Measurements from ENCODE around the gene ZBTB2. TPM values are rescaled to one million over a fixed set of nuclear protein-coding genes. Genes with fewer than 3 reads are reported as not detected.

The ZBTB2 gene
- total RNA-seq (1 to 10 TPM; 3.2 to 6.6 (median 4.3) TPM), polyA plus RNA-seq (1 to 10 TPM; 3.1 to 4.8 TPM)

DNA sequence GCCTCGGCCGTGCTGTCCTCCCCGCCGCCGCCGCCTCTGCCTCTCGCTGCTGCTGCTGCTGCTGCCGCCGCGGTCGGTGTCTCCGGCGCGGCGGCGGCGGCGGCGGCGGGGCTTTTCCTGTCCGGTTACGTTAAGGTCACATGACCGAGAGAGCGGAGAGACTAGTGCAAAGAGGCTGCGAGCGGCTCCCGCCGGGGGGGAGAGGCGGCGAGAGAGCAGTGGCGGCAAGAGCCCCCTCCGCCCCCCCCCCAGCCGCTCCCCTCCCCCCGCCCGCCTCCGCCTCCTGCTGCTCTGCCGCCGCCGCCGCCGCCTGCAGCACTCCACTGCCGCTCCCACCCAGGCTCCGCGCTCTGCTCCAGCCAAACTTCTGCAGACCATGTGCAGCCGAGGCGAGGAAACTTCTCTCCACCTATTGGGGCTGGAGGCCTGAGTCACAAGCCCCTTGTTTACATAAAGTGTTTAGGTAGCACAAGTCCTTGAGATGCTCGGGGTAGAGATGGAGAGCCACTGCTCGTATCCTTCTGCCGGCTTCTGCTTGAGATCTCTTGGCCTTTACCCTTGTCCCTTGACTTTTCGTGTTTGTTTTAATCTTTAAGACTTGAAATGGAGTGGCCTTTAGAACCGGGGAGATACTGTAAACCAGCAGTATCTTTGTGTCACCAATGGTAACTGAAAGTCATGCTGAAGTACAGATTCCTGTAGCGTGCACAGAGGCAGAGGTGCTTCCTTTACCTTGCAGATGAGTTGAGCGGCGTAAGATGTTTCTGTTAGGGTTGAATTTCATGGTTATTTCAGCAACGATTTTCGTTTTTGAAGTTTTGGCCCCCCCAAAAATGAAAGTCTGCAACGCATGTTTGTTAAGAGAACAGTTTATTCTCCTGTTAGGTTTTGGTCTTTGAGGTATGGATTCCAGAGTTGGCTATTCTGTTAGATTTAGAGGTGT, at the start of gene ZBTB2:
Gene ZBTB2, minus strand, starts transcription at position 89 of the 943 bp plus-strand sequence. CDS start 17,922 bp downstream, outside the sequence.
- Histone ChIP-seq H3K27me3 (no peaks in the 10 kb centered on the region), H3K27ac (peak within 1 kb of the TSS; percentile 98 to 99 (median 98)), H3K36me3 (no peaks in the 10 kb centered on the region), H3K9me3 (no peaks in the 10 kb centered on the region), H3K4me1 (peaks cover 21 to 36% (median 35%) of the 10 kb centered on the region in 3 donors), H3K4me3 (peak within 1 kb of the TSS; percentile 80 to 99 (median 93))
- 0 to 1% methylated on average over 22 to 52 of the region's 57 CpGs for WGBS, 2 donors
- FAIRE-seq: no peak
- intact Hi-C loops (cut with DNase I): no loop called here
- ATAC-seq: peak; percentile 10 to 16 (median 10)
- peak; percentile 68 to 90 (median 76) for DNase-seq
- no peak for TF ChIP-seq CTCF (IDR thresholded peaks at IDR 0.05)

GRCh38 chr6:151440930-151441329, 49.6 kb upstream of the ZBTB2 start:
- Histone ChIP-seq H3K4me1 (peaks cover 0 to 25% (median 5%) of the 10 kb centered on the region in 3 donors), H3K4me3 (no peak overlapping the region), H3K9me3 (no peaks in the 10 kb centered on the region), H3K36me3 (no peaks in the 10 kb centered on the region), H3K27ac (no peak overlapping the region), H3K27me3 (no peaks in the 10 kb centered on the region)
- 84 to 88% methylated on average over 2 of the region's 2 CpGs for WGBS, 2 donors
- FAIRE-seq (no peak), ATAC-seq (no peak), DNase-seq (no peak)
- intact Hi-C loops (cut with DNase I): no loop called here
- TF ChIP-seq CTCF (IDR thresholded peaks at IDR 0.05): no peak

DNA sequence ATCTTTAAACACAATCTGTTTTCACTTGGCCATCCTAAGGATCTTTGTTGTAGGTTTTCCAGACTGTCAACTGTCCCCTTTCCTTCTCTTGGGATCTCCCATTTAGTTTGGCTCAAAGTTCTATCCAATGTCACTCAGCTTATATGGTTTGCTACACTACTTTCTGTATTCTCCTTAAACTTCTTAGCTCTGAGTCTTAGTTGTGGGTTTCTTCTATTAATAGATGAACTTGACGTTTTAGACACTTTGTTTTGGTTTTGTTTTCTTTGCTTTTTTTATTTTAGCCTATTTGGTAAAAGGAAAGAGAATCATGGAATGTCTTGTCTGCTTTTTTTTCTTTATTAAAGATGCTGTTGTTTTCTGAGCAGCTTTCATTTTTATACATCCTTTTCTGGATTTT, 49.1 kb upstream of the ZBTB2 start:
- 42 to 47% methylated on average over 1 of the region's 1 CpG for WGBS, 2 donors
- no peak for FAIRE-seq
- H3K4me1 ChIP-seq: peaks cover 0 to 20% (median 5%) of the 10 kb centered on the region in 3 donors
- DNase-seq: no peak
- no peak for TF ChIP-seq CTCF (IDR thresholded peaks at IDR 0.05)
- no peak overlapping the region for H3K4me3 ChIP-seq
- intact Hi-C loops (cut with DNase I): no loop called here
- no peaks in the 10 kb centered on the region for H3K36me3 ChIP-seq
- H3K27me3 ChIP-seq: no peaks in the 10 kb centered on the region
- H3K27ac ChIP-seq: no peak overlapping the region
- no peak for ATAC-seq
- H3K9me3 ChIP-seq: no peaks in the 10 kb centered on the region

GRCh38 chr6:151437401-151437800, 46.0 kb upstream of the ZBTB2 start:
- DNase-seq (no peak), ATAC-seq (peak in 2 of 4 donors; percentile 32 to 35), FAIRE-seq (no peak)
- H3K9me3 ChIP-seq: no peaks in the 10 kb centered on the region
- peak overlapping the region in 1 of 4 donors; percentile 22 for H3K27ac ChIP-seq
- no peak overlapping the region for H3K4me3 ChIP-seq
- no peak for TF ChIP-seq CTCF (IDR thresholded peaks at IDR 0.05)
- no peaks in the 10 kb centered on the region for H3K27me3 ChIP-seq
- H3K4me1 ChIP-seq: peaks cover 0 to 18% (median 5%) of the 10 kb centered on the region in 3 donors
- intact Hi-C loops (cut with DNase I): no loop called here
- no peaks in the 10 kb centered on the region for H3K36me3 ChIP-seq

DNA sequence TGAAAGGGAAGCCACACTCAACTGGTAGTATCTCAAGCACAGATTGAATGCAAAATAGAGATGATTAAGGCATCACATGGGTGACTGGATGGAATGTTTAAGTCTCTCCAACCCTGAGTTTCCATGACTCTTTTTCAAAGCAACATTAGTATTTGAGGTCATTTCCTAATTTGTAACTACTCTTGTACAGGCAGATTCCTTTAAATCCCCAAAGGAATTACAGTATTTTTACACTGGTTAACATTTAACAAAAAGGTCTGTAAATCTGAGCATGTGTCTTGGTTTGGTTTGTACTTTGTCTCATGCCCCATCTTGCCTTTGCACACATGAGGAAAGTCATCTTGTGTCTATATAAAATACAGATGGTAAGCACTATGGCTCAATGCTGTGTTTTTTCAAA, 45.4 kb upstream of the ZBTB2 start:
- H3K4me1 ChIP-seq: peaks cover 0 to 18% (median 5%) of the 10 kb centered on the region in 3 donors
- no peaks in the 10 kb centered on the region for H3K27me3 ChIP-seq
- intact Hi-C loops (cut with DNase I): no loop called here
- no peaks in the 10 kb centered on the region for H3K36me3 ChIP-seq
- H3K27ac ChIP-seq: peak overlapping the region in 1 of 4 donors; percentile 19
- ATAC-seq (peak in 2 of 4 donors; percentile 41 to 46), DNase-seq (no peak), FAIRE-seq (no peak)
- TF ChIP-seq CTCF (IDR thresholded peaks at IDR 0.05): no peak
- no peak overlapping the region for H3K4me3 ChIP-seq
- H3K9me3 ChIP-seq: no peaks in the 10 kb centered on the region

Data from pancreas (tissue), 10 donors.